HG03135 (cell line): ENCODE data around the gene GLYATL3.
"Not testable (repeated sequence)": the region's sequence is repeated elsewhere in the genome, so short reads cannot be mapped to it uniquely, and the experiment has no call there.

Experiments used
- ATAC-seq: cut with Tn5 transposase; IDR thresholded peaks from one replicate; pipeline ENCODE4 v1.9.1; 2021; ENCODE audit warnings: mild to moderate bottlenecking, moderate library complexity; ENCODE audit not compliant: unreplicated experiment

GLYATL3 gene

DNA sequence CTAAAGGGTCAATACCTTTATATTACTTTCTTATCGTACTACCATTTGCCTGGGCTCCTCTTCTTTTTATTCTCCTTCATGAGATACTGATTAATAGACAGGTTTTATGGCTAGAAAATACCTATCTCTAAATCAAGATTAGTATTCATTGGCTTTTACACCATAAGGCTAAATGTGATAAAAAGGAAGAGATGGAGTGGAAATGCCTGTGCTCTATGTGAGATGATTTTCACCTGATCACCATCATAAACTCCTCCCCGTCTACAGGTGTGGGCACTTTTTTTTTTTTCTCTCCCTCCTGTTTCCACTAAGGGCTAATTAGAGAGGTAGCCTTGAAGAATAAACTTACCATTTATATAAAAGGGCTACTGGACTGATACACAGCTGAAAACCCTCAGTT, at the start of gene GLYATL3:
GLYATL3 (plus strand) TSS at position 301 of the 400 bp plus-strand sequence. CDS start 12,068 bp downstream, outside the sequence.
- no peak for ATAC-seq

GRCh38 chr6:49453221-49453620, 46.5 kb upstream of the GLYATL3 start:
- no peak for ATAC-seq

DNA sequence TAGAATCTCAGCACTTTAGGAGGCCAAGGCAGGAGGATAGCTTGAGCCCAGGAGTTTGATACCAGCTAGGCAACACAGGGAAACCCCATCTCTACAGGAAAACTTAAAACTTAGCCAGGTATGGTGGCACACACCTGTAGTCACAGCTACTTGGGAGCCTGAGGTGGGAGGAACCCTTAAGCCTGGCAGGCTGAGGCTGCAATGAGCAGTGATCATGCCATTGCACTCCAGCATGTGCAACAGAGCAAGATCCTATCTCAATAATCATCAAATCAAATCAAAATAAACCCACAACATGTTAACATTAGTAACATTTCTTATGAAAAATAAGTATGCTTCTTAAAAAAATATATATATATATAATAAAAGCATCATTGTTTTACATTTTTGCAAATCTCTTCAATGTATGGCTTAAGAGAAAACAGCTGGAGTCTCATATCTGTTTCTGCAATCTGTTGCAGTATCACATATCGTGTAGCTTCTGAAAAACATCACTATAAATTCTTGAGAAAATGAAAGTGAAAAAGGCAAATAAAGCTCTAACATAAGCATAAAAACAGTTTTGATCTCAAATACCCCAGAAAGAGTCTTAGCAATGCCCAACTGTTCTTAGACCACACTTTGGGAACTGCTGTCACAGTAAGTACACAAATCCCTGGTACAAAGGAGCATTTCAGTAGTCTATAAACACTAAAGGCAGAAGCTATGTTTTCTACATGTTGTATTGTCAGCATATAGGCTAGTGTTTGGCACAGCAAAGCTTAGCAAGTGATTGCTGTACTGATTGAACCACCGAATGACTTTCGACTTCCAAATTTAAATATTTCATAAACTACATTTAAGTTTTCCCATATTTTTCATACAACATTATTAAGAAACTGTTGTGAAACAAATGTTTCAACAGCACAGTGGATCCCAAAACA, 44.7 kb upstream of the GLYATL3 start:
- peak; percentile 60 for ATAC-seq

GRCh38 chr6:49457771-49458170, 42.0 kb upstream of the GLYATL3 start:
- ATAC-seq = no peak

DNA sequence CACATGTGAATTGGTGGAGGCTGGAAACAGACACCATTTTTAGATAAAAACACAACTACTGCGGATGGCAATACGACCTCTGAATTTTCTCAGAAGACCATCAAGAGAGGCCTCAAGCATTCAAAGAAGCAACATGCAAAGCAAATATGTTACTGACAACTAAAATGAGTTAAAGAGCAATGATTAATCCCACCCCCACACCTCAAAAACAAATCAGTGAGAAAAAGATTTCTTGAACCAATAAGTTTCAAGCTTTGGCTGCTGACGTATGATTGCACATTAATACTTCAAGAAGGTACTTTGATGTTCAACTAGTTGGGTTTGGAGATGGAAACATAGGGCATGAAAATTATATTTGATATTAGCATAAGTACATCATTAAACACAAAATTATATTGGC, 37.7 kb upstream of the GLYATL3 start:
- no peak for ATAC-seq

- peak; percentile 11 for ATAC-seq
These were observed 37.2 kb upstream of the GLYATL3 start for GRCh38 chr6:49462599-49462926.

DNA sequence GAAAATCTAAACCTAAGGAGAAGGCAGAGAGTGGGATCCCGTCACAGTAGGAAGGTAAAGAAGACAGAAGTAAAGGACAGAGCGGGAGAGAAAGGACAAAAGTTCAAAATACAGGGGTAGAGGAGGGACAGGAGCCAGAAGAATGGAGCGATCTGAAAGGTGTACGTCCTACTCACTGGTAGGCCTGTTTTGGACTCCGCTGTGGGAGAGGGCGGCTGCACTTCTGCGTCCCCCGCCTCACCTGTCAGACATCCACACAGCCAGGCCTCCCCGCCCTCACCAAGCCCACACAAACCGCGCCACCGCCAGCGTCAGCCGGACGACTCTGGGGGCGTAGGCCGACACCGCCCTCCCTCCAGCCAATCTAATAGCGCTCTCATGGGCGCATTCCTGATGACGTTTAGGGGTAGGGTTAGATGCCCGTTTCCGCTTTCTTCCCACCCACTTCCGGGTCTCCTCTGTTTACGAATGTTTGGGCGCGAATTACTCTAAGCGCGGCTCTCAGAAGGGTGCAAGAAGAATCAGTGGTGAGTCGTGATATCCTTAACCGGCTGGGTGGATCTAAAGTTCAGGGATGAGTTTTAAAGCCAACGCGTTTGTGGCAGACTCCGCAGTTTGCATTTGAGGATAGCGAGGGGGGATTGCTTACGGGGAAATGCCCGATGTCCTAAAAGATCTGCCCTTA, 36.7 kb upstream of the GLYATL3 start, which contains the start of the genes CENPQ and MMUT:
CENPQ (plus strand) TSS at position 444 of the 685 bp plus-strand sequence. CDS start 6,807 bp downstream, outside the sequence.
MMUT (minus strand) TSS at position 327 of the 685 bp plus-strand sequence. CDS start 3,787 bp downstream, outside the sequence.
- peak; percentile 99 for ATAC-seq

- no peak for ATAC-seq
These were observed 36.1 kb upstream of the GLYATL3 start for GRCh38 chr6:49463612-49463967.

- no peak for ATAC-seq
These were observed 35.0 kb upstream of the GLYATL3 start for GRCh38 chr6:49464691-49465090.

DNA sequence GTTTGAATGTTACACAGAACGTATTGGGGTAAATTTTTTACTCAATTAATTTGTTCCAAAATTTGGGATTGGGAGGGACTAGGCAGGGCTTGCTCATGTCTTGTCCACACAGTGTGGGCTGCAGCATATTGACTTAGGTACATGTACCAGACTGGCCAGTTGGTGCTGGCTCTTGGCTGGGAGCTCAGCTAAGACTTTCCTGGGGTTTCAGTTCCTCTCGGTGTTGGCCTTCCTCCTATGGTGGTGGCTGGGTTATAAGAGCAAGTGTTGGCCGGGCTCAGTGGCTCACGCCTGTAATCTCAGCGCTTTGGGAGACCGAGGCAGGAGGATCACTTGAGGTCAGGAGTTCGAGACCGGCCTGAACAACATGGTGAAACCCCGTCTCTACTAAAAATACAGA, 31.7 kb upstream of the GLYATL3 start:
- ATAC-seq = no peak

GRCh38 chr6:49476564-49476963, 23.2 kb upstream of the GLYATL3 start:
- not testable (repeated sequence) for ATAC-seq

DNA sequence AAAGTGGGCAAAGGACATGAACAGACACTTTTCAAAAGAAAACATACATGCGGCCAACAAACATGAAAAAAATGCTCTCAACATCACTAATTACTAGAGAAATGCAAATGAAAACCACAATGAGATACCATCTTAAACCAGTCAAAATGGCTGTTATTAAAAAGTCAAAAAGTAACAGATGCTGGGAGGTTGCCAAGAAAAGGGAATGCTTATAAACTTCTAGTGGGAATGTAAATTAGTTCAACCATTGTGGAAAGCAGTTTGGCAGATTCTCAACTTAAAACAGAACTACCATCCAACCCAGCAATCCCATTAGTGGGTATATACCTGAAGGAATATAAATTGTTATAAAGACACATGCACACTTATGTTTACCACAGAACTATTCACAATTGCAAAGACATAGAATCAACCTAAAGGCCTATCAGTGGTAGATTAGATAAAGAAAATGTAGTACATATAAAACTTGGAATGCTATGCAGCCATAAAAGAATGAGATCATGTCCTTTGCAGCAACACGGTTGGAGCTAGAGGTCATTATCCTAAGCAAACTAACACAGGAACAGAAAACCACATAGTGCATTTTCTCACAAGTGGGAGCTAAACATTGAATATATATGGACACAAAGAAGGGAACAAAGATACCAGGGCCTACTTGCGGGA, 20.3 kb upstream of the GLYATL3 start:
- ATAC-seq = no peak

DNA sequence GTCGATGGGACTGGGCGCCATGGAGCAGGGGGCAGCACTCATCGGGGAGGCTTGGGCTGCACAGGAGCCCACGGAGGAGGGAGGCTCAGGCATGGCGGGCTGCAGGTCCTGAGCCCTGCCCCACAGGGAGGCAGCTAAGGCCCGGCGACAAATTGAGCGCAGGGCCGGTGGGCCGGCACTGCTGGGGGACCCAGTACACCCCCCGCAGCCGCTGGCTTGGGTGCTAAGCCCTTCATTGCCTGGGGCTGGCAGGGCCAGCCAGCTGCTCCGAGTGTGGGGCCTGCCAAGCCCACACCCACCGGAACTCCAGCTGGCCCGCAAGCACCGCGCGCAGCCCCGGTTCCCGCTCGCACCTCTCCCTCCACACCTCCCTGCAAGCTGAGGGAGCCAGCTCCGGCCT, 17.9 kb upstream of the GLYATL3 start:
- ATAC-seq = not testable (repeated sequence)

DNA sequence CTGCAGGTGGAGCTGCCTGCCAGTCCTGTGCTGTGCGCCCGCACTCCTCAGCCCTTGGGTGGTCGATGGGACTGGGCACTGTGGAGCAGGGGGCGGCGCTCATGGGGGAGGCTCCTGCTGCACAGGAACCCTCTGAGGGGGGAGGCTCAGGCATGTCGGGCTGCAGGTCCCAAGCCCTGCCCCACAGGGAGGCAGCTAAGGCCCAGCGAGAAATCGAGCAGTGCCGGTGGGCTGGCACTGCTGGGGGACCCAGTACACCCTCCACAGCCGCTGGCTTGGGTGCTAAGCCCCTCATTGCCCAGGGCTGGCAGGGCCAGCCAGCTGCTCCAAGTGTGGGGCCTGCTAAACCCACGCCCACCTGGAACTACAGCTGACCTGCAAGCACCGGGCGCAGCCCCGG, 16.3 kb upstream of the GLYATL3 start:
- ATAC-seq = not testable (repeated sequence)

- no peak for ATAC-seq
These were observed 9.1 kb upstream of the GLYATL3 start for GRCh38 chr6:49490633-49491032.

DNA sequence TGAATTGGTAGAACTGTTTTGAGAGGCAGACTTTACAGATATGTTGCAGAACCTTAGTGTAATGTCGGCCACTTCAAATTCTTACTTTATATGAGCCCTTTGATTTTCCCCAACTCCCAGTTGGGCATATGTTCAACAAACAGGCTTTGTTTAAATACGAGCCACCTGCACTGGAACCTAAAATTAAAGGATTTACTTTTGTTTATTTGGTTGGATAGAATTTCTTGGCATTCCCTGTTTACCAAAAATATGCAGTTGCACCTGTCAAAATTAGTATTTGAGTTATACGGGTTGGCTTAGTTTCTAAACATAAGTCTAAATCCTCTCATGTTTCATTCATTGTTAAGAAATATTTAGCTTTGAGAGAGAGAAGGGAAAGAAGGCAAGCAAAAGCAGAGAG, 2.4 kb upstream of the GLYATL3 start:
- no peak for ATAC-seq

GRCh38 chr6:49499126-49499525, 597 bp upstream of the GLYATL3 start:
- ATAC-seq = no peak

DNA sequence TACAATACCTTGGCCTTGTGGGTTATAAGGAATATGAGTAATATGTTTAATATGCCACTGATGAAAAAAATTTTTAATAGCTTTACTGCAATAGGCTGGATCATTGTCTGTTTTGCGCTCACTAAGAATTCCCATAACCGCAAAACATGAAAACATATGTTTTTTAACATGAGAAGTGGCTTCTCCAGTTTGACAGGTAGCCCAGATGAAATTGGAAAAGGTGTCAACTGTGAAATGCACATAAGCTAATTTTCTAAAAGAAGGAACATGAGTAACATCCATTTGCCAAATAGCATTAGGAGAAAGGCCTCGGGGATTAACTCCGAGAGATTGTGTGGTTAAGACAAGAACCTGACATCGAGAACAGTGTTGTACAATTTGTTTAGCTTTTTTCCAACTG, 4.9 kb downstream of the GLYATL3 start:
- ATAC-seq = no peak

DNA sequence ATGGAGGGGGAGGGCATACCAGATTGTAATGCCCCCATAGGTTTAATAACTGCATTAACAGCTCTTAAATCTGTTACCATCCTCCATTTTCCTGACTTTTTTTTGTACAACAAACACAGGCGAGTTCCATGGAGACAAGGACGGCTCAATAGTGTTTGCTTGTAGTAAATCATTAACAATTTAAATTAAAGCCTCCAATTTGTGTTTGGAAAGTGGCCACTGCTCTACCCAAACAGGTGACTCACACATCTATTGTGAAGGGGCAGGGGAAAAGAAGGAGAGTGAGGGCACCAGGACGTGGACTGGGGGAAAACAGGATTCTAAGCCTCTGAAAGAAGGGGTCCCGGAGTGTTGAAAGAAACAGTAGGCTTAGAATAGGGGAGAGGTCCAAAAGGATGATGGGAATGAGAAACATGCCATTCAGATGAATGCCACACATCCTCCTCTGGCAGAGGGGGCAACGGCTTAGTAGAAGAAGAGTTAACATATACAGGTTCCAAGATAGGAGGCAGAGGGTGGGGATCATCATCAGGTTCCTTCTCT, 6.9 kb downstream of the GLYATL3 start:
- ATAC-seq = no peak

DNA sequence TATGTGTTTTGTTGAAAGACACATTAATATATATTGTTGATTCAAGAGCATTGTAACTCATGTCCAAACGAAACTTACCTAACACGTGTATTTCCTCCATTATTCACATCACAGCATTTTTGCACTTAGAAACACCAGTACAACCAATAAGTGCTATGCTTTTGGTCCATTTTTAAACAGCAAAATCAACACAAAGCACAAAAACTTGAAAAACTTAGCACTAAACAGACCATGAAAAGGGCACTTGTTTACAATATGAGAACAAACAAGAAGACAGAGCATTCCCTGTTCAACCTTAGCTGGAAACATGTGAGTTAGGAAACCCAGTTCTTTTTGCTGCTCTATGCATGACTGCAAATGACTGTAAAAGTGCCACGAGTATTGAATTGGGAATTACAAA, 9.6 kb downstream of the GLYATL3 start:
- no peak for ATAC-seq
